Thyroid gland (tissue), 4 donors: ENCODE results near the gene FGFBP2. TPM values are rescaled to one million over a fixed set of nuclear protein-coding genes. Genes with fewer than 3 reads are reported as not detected.

Source experiments
- DNase-seq, 2 donors: peaks; one replicate each; pipeline ENCODE4 v3.0.0-alpha.2; 2019
- H3K27ac ChIP-seq, 3 donors: fragments of 200-600 bp; sonication (generic); 1 replicate in 2 of 3; 2 replicates in 1 of 3; pipeline ENCODE4 v1.5.1; 2016 to 2019; ENCODE audit warnings: mild to moderate bottlenecking in 1 of 3, moderate library complexity in 1 of 3
- H3K27me3 ChIP-seq: fragments of 200-600 bp; sonication (generic); one replicate; pipeline ENCODE4 v1.5.1; 2019
- H3K36me3 ChIP-seq, 2 donors: fragments of 200-600 bp; sonication (generic); one replicate each; pipeline ENCODE4 v1.5.1; 2016 to 2019
- H3K4me1 ChIP-seq, 2 donors: fragments of 200-600 bp; sonication (generic); one replicate each; pipeline ENCODE4 v1.5.1; 2017 to 2019
- H3K4me3 ChIP-seq, 3 donors: fragments of 200-600 bp; sonication (generic); replicated peaks in 1 of 3; 1 replicate in 2 of 3; 2 replicates in 1 of 3; pipeline ENCODE4 v1.5.1; 2016; ENCODE audit warnings: mild to moderate bottlenecking in 1 of 3
- H3K9me3 ChIP-seq: fragments of 200-600 bp; sonication (generic); one replicate; pipeline ENCODE4 v1.5.1; 2017
- POLR2A ChIP-seq, 2 donors: fragments of 450-650 bp; IDR thresholded peaks; one replicate each; pipeline ENCODE4 v1.6.1; 2017; ENCODE audit warnings: antibody characterized with exemption in 2 of 2, mild to moderate bottlenecking in 2 of 2, moderate library complexity in 1 of 2
- WGBS, 2 donors: methylation state at CpG; one replicate each; pipeline ENCODE4 v1.1.5; 2017; 5-methylcytosine and 5-hydroxymethylcytosine counted together
- intact Hi-C: fragments of 100-400 bp; cut with DNase I; formaldehyde crosslinking; loops from one replicate; pipeline ENCODE4 v1.15.1; 2023
- total RNA-seq, 4 donors: library from RNA; depleted of rRNA; stranded (reverse); fragments of >200 nt; gene quantifications; one replicate each; pipeline ENCODE4 v1.2.3, GENCODE V29; 2016
- TF ChIP-seq, protein P1 (sequence below), 6 experiments: fragments of 200-600 bp in 3 of 6; fragments of 450-650 bp in 3 of 6; sonication (generic) in 3 of 6; IDR thresholded peaks; one replicate each; pipeline ENCODE4 v1.5.1; 2016 to 2019; ENCODE audit warnings: antibody characterized with exemption in 6 of 6, mild to moderate bottlenecking in 2 of 6, inconsistent platforms in 1 of 6, moderate library complexity in 1 of 6

Gene FGFBP2
- total RNA-seq, 4 donors from 2014 or later: 0.67 to 3.7 (median 0.92) TPM

DNA sequence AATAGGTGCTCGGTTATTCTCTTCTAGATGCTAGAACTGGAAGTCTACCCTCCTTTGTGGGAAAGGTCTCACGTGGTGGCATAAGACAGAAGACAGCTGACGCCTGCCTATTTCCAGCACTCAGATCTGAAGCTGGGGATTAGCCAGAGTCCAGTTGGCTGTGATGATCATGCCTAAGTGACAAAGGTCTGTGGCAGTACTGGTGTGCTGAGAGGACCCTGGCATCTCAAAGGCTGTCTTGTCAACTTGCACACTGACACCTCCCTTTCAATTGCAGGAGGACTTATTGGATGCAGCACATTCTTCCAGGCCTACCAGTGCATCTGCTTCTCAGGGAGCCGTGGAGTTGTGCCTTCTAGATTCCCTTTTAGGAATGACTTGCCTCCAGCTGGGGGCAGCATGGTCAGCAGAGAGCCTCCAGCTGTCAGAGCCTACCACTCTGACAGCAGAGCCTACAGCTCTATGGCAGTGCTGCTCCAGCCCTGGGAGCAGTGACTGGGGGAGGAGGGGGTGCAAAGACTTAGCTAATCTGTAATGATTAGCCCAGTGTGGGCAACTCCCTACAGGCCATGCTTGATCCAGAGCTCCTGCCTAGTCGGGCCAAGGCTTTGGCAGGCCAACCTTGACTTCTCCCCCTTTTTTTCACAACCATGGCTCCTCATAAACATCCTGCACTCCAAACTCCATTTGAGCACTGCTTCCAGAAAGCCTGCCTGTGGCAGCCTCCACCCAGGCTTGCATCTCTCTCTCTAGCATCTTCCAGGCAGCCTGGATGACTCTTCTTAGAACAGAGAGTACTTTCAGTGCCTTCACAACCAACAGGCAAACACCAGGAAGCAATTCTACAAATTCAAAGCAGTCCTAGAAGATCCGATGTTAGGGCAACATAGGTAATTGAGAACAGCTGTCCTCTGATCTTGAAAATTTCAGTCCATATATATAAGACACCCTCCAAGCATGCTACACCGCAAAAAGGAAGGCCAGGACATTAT lies 13.8 kb upstream of the FGFBP2 start:
- Histone ChIP-seq H3K9me3 (no peaks in the 10 kb centered on the region), H3K4me1 (no peaks in the 10 kb centered on the region), H3K27ac (no peak overlapping the region), H3K27me3 (no peaks in the 10 kb centered on the region), H3K36me3 (no peaks in the 10 kb centered on the region), H3K4me3 (no peak overlapping the region)
- intact Hi-C loops: no loop called here
- no peak for DNase-seq
- 78 to 85% methylated on average over 7 of the region's 7 CpGs for WGBS, 2 donors
- no peak for TF ChIP-seq POLR2A (IDR thresholded peaks at IDR 0.05)
- TF ChIP-seq, protein P1, sequence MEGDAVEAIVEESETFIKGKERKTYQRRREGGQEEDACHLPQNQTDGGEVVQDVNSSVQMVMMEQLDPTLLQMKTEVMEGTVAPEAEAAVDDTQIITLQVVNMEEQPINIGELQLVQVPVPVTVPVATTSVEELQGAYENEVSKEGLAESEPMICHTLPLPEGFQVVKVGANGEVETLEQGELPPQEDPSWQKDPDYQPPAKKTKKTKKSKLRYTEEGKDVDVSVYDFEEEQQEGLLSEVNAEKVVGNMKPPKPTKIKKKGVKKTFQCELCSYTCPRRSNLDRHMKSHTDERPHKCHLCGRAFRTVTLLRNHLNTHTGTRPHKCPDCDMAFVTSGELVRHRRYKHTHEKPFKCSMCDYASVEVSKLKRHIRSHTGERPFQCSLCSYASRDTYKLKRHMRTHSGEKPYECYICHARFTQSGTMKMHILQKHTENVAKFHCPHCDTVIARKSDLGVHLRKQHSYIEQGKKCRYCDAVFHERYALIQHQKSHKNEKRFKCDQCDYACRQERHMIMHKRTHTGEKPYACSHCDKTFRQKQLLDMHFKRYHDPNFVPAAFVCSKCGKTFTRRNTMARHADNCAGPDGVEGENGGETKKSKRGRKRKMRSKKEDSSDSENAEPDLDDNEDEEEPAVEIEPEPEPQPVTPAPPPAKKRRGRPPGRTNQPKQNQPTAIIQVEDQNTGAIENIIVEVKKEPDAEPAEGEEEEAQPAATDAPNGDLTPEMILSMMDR (IDR thresholded peaks at IDR 0.05): no peak

DNA sequence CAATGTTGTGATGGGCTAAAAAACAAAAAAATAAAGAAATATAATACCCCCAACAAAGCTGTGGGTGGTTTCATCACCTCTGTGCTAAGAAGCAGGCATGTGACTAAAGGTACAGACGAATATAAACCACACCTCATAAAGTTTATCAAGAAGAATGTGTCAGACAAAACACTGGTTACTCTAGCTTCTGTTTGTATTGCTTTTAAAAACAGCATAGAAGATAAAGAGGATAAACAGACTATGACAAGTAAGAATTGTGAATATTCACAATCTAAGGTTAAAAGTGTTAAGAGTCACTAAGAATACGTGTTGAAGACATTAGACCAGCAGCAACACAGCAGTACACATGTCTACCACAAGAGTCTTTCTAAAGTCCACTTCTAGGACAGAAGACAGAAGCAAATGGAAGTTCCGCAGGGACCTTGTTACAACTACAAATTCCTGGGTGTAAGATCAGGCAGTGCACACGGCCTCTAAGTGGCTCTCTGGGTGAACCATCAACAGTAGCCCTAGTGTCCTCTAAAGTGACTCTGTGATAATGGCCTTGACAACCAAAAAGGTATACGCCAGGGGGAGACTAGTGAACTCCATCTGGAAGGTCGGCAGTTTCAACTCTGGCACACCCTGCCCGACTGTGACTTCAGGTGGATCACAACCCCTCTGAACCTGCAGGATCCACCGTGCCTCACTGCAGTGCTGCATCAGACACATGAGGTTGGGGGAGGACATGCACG lies 8.3 kb upstream of the FGFBP2 start:
- Histone ChIP-seq H3K9me3 (no peaks in the 10 kb centered on the region), H3K27ac (no peak overlapping the region), H3K36me3 (no peaks in the 10 kb centered on the region), H3K27me3 (no peaks in the 10 kb centered on the region), H3K4me1 (no peaks in the 10 kb centered on the region), H3K4me3 (no peak overlapping the region)
- no peak for DNase-seq
- 89% methylated on average over 9 of the region's 9 CpGs for WGBS, 2 donors
- intact Hi-C loops: no loop called here
- no peak for TF ChIP-seq POLR2A (IDR thresholded peaks at IDR 0.05)
- TF ChIP-seq, protein P1 (IDR thresholded peaks at IDR 0.05): no peak

DNA sequence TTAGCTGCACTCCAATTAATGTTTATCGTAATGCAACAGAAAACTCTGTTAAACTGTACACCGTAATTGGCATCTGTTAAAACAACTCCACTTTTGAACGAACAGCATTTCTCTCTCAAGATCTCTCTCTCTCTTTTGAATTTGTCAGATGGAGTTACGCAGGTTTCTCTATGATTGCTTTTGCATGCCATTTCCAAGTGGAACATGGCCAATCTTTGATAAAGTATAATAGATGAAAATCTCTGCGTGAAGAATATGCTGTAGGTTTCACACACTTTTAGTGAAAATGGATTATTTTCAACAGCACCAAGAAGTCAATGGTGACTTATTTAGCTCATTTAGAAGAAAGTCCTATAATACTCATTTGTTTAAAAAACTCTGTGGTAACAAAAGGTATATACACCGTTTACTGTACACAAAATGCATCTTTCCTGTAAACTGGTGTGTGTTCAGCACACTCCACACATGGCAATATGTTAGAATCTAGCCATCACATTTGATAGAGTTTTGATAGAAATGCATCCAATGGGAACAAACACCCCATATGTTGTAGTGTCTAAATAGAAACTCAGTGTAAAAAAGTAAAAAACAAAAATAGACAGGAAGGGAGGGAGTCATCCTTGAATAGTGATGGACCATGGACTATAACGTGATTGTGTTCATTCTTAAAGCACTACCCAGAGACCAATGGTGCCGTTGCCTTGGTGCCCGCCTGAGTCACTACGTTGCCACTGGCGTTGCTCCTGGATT lies 5.8 kb upstream of the FGFBP2 start:
- no peak overlapping the region for H3K27ac ChIP-seq
- TF ChIP-seq, protein P1 (IDR thresholded peaks at IDR 0.05): no peak
- no peak for TF ChIP-seq POLR2A (IDR thresholded peaks at IDR 0.05)
- intact Hi-C loops: no loop called here
- no peak overlapping the region for H3K4me3 ChIP-seq
- WGBS, 2 donors: 79 to 89% methylated on average over 10 to 11 of the region's 11 CpGs
- no peaks in the 10 kb centered on the region for H3K36me3 ChIP-seq
- H3K4me1 ChIP-seq: no peaks in the 10 kb centered on the region
- no peak for DNase-seq
- H3K27me3 ChIP-seq: no peaks in the 10 kb centered on the region
- no peaks in the 10 kb centered on the region for H3K9me3 ChIP-seq

DNA sequence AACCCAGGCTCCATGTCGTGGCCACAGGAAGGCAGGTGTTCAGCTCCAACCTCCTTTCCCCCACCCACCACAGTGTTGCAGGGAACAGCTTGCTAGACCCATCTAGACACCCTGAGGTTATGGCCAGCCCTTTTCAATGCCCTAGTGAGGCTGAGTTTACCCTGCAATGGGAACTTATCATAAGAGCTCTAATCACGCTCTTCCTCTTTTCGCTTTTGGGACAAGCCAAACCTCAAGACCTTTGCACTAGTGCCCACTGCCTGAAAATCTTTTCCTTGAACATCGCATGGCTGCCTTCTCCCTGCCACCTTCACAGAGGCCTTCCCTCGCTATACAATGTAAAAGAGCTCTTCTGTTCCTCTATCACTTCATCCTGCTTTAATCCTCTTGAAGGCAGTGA lies 2.4 kb upstream of the FGFBP2 start:
- no peak overlapping the region for H3K27ac ChIP-seq
- no peaks in the 10 kb centered on the region for H3K4me1 ChIP-seq
- whole genome bisulfite sequencing, 2 donors: 88 to 89% methylated on average over 5 of the region's 5 CpGs
- H3K27me3 ChIP-seq: no peaks in the 10 kb centered on the region
- no peaks in the 10 kb centered on the region for H3K9me3 ChIP-seq
- TF ChIP-seq, protein P1 (IDR thresholded peaks at IDR 0.05): no peak
- TF ChIP-seq POLR2A (IDR thresholded peaks at IDR 0.05): no peak
- intact Hi-C loops: no loop called here
- no peaks in the 10 kb centered on the region for H3K36me3 ChIP-seq
- DNase-seq: no peak
- no peak overlapping the region for H3K4me3 ChIP-seq
